Retinal pigment epithelial cell (primary cell): ENCODE results near the gene ANKDD1B.
"Not testable (repeated sequence)": the region's sequence is repeated elsewhere in the genome, so short reads cannot be mapped to it uniquely, and the experiment has no call there.

Experiments
- DNase-seq: peaks from one replicate; pipeline ENCODE4 v3.0.0-alpha.2; 2010; ENCODE audit warnings: low read depth
- H3K4me3 ChIP-seq: 2 replicates; pipeline ENCODE4 v1.5.1; 2011; ENCODE audit warnings: mild to moderate bottlenecking, low read length, control low read depth, moderate library complexity
- CTCF ChIP-seq: conservative IDR thresholded peaks from 2 replicates; pipeline ENCODE4 v1.5.1; 2011; ENCODE audit warnings: low read depth, low read length, control low read depth, inconsistent platforms

Gene ANKDD1B

DNA sequence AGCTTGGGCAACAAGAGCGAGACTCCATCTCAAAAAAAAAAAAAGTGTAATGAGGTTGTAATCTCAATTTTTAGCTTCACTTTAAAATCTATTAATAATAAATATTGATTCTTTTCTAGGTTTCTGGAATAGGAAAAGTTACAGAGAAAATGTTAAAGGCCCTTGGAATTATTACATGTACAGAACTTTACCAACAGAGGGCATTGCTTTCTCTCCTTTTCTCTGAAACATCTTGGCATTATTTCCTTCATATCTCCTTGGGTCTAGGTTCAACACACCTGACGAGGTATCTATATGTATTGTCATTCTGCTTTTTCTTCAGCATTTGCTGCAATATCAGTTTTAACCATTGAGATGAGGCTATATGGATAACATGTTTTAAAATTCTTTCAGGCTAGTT lies 26.6 kb upstream of the ANKDD1B start:
- no peak overlapping the region for H3K4me3 ChIP-seq
- no peak for DNase-seq
- peak; percentile 34 for TF ChIP-seq CTCF

- TF ChIP-seq CTCF, result no peak
- no peak for DNase-seq
- no peak overlapping the region for H3K4me3 ChIP-seq
Measured at GRCh38 chr5:75588666-75589065, 22.6 kb upstream of the ANKDD1B start.

- DNase-seq, result no peak
- H3K4me3 ChIP-seq, result no peak overlapping the region
- TF ChIP-seq CTCF, result no peak
Measured at GRCh38 chr5:75600535-75600934, 10.7 kb upstream of the ANKDD1B start.

DNA sequence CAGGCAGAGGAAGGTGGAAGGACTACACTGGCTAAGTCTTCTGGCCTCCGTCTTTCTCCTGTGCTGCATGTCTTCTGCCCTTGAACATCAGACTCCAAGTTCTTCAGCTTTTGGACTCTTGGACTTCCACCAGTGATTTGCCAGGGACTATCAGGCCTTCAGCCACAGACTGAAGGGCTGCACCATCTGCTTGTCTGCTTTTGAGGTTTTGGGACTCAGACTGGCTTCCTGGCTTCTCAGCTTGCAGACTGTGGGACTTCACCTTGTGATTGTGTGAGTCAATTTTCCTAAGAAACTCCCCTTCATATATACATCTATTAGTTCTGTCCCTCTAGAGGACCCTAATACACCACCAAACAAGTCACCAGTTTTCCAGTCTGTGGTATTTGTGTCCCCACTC lies 9.7 kb upstream of the ANKDD1B start:
- no peak for TF ChIP-seq CTCF
- H3K4me3 ChIP-seq, result no peak overlapping the region
- DNase-seq, result no peak

DNA sequence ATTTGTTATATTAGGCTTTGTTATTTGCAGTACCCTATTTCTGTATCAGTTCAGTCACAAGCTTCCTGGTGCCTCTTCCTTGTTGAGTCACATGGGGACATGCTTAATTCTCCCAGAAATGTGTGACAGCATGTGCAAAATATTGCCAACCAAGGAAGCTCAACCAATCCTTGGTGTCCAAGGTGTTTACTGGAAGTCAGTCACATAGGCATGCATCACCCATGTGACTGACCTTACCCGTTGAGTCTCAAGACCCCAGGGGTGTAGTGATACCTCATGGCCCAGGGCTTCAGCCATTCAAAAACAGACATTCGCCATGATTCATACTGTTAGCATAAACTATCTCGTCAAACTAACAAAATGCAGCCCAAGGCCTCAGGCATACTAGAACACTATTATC lies 9.3 kb upstream of the ANKDD1B start:
- no peak for TF ChIP-seq CTCF
- DNase-seq, result peak; percentile 62
- no peak overlapping the region for H3K4me3 ChIP-seq

DNA sequence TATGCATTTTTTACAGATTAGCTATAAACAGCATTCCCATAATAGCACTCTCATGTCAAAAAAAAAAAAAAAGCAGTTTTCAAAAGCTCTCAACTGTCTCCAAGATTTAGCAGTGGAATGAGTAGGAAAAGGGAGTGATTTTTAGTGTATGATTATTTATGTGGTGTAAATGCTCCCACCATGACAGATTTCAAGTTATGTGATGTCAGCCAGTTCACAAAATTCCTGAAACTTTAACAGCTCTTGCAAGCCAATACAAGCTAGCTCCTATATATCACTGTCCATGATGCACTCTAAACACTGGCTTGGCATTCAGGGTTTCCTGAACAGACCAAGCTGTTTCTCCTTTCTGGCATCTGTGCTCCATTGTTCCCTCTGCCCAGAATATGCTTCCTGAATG lies 7.9 kb upstream of the ANKDD1B start:
- H3K4me3 ChIP-seq, result no peak overlapping the region
- DNase-seq, result no peak
- TF ChIP-seq CTCF, result no peak

GRCh38 chr5:75603821-75604220 lies 7.4 kb upstream of the ANKDD1B start:
- DNase-seq, result no peak
- TF ChIP-seq CTCF, result no peak
- H3K4me3 ChIP-seq, result no peak overlapping the region

- not testable (repeated sequence) for H3K4me3 ChIP-seq, DNase-seq
Measured at GRCh38 chr5:75607341-75607740, 3.9 kb upstream of the ANKDD1B start.
